Adipose tissue (tissue), 3 donors: ENCODE data around the gene DNAJC1. TPM values are rescaled to one million over a fixed set of nuclear protein-coding genes. Genes with fewer than 3 reads are reported as not detected.

Source experiments
- H3K27ac ChIP-seq: one replicate; pipeline ENCODE4 v1.5.1; 2013; ENCODE audit warnings: low read depth, low read length
- WGBS, 3 donors: extraction: QIAGEN DNeasy Blood & Tissue Kit; methylation state at CpG; one replicate each; pipeline ENCODE4 v1.1.7; 2013; 5-methylcytosine and 5-hydroxymethylcytosine counted together
- polyA plus RNA-seq, 3 donors: library from polyadenylated mRNA; stranded (reverse); fragments of 200-250 nt; gene quantifications; one replicate each; pipeline ENCODE4 v1.2.3, GENCODE V29; 2013
- donor health status: healthy with polysubstance abuse.
- donor health status: Bipolar disorder and iron deficiency.
- donor health status: healthy.

The DNAJC1 gene
- polyA plus RNA-seq, 3 donors: 22.8 to 37.4 (median 23.1) TPM

- 88 to 97% (median 96%) methylated on average over 7 of the region's 7 CpGs for WGBS, 3 donors
- no peak overlapping the region for H3K27ac ChIP-seq
Measured at GRCh38 chr10:21758696-21759095, 244.8 kb downstream of the DNAJC1 start.

- WGBS, 3 donors: 89 to 92% (median 89%) methylated on average over 14 of the region's 14 CpGs
- H3K27ac ChIP-seq: no peak overlapping the region
Measured at GRCh38 chr10:21758239-21758638, 245.3 kb downstream of the DNAJC1 start.

GRCh38 chr10:21757185-21757901 is 246.2 kb downstream of the DNAJC1 start:
- H3K27ac ChIP-seq: no peak overlapping the region
- 66 to 87% (median 76%) methylated on average over 8 of the region's 8 CpGs for WGBS, 3 donors

- H3K27ac ChIP-seq: no peak overlapping the region
- 87 to 93% (median 88%) methylated on average over 12 of the region's 12 CpGs for WGBS, 3 donors
Measured at GRCh38 chr10:21756707-21757106, 246.8 kb downstream of the DNAJC1 start.

GRCh38 chr10:21754410-21755011 is 249.0 kb downstream of the DNAJC1 start:
- H3K27ac ChIP-seq: no peak overlapping the region
- 72 to 84% (median 73%) methylated on average over 10 of the region's 10 CpGs for WGBS, 3 donors

GRCh38 chr10:21753497-21754270 is 249.8 kb downstream of the DNAJC1 start:
- no peak overlapping the region for H3K27ac ChIP-seq
- 88 to 94% (median 92%) methylated on average over 16 to 18 of the region's 18 CpGs for WGBS, 3 donors

- H3K27ac ChIP-seq: no peak overlapping the region
- 77 to 84% (median 81%) methylated on average over 26 of the region's 26 CpGs for WGBS, 3 donors
Measured at GRCh38 chr10:21751341-21752310, 251.9 kb downstream of the DNAJC1 start.

- no peak overlapping the region for H3K27ac ChIP-seq
- 92 to 95% (median 93%) methylated on average over 12 of the region's 12 CpGs for WGBS, 3 donors
Measured at GRCh38 chr10:21750424-21750823, 253.1 kb downstream of the DNAJC1 start.

GRCh38 chr10:21749788-21750187 is 253.7 kb downstream of the DNAJC1 start:
- 55 to 75% (median 63%) methylated on average over 3 of the region's 3 CpGs for WGBS, 3 donors
- H3K27ac ChIP-seq: no peak overlapping the region

GRCh38 chr10:21747809-21748208 is 255.7 kb downstream of the DNAJC1 start:
- 88 to 92% (median 89%) methylated on average over 4 of the region's 4 CpGs for WGBS, 3 donors
- no peak overlapping the region for H3K27ac ChIP-seq

- 80 to 95% (median 86%) methylated on average over 6 of the region's 6 CpGs for WGBS, 3 donors
- no peak overlapping the region for H3K27ac ChIP-seq
Measured at GRCh38 chr10:21746118-21746517, 257.4 kb downstream of the DNAJC1 start.

- 90 to 95% (median 91%) methylated on average over 11 of the region's 11 CpGs for WGBS, 3 donors
- H3K27ac ChIP-seq: peak overlapping the region; percentile 13
Measured at GRCh38 chr10:21744223-21744622, 259.3 kb downstream of the DNAJC1 start.

GRCh38 chr10:21742740-21743412 is 260.7 kb downstream of the DNAJC1 start:
- no peak overlapping the region for H3K27ac ChIP-seq
- 80 to 97% (median 95%) methylated on average over 5 of the region's 5 CpGs for WGBS, 3 donors

GRCh38 chr10:21740989-21741388 is 262.5 kb downstream of the DNAJC1 start:
- 77 to 86% (median 81%) methylated on average over 4 of the region's 4 CpGs for WGBS, 3 donors
- H3K27ac ChIP-seq: no peak overlapping the region

GRCh38 chr10:21737106-21737505 is 266.4 kb downstream of the DNAJC1 start:
- no peak overlapping the region for H3K27ac ChIP-seq
- WGBS, 3 donors: 46 to 82% (median 53%) methylated on average over 4 of the region's 4 CpGs

GRCh38 chr10:21733710-21734109 is 269.8 kb downstream of the DNAJC1 start:
- WGBS, 3 donors: 80 to 86% (median 85%) methylated on average over 6 of the region's 6 CpGs
- H3K27ac ChIP-seq: no peak overlapping the region

GRCh38 chr10:21732067-21732772 is 271.3 kb downstream of the DNAJC1 start:
- H3K27ac ChIP-seq: no peak overlapping the region
- WGBS, 3 donors: 24 to 34% (median 33%) methylated on average over 10 of the region's 10 CpGs
